OCI-LY3 (cell line): ENCODE results near the gene ARHGAP1.

Source experiments
- EZH2phosphoT487 ChIP-seq: fragments of 200-600 bp; shearing (Covaris generic); IDR thresholded peaks from 2 replicates; pipeline ENCODE4 v1.6.1; 2018; ENCODE audit warnings: antibody characterized with exemption, mixed run types, low read depth
- TF ChIP-seq, protein P1 (sequence below): fragments of 200-600, 300-600 bp; sonication (generic); IDR thresholded peaks from 2 replicates; pipeline ENCODE4 v1.5.1; 2014; ENCODE audit warnings: antibody characterized with exemption, low read length, low read depth

DNA sequence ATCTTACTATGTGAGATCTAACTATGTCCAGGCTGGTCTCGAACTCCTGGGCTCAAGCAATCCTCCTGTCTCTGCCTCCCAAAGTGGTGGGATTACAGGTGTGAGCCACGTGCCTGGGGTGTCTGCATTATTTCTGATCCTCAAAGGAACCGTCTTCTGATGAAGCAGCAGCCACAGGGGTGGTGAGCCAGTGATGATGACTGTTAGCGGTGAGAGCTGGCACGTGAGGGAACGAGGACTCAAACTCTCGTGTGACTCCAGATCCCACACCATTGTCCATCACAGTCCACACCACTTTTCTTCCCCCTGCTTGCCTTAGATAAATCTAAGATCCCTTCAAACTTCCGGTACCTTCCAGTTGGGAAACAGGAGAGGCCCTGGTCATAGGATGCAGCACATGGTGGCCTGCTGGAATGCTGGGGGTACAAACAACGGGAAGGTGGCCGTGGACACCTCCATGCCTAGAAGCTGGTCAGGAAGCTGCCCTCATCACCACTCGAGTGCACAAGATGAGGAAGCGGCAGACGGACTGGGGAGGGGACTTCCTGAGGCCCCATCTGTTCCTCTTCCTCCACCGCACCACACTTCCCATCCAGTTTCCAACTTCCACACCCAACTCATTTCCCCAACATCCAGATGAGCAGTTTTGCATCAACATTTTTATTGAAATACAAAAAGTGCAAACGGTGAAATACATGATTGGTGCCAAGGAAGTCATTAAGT lies 23.8 kb downstream of the ARHGAP1 start:
- TF ChIP-seq, protein P1, sequence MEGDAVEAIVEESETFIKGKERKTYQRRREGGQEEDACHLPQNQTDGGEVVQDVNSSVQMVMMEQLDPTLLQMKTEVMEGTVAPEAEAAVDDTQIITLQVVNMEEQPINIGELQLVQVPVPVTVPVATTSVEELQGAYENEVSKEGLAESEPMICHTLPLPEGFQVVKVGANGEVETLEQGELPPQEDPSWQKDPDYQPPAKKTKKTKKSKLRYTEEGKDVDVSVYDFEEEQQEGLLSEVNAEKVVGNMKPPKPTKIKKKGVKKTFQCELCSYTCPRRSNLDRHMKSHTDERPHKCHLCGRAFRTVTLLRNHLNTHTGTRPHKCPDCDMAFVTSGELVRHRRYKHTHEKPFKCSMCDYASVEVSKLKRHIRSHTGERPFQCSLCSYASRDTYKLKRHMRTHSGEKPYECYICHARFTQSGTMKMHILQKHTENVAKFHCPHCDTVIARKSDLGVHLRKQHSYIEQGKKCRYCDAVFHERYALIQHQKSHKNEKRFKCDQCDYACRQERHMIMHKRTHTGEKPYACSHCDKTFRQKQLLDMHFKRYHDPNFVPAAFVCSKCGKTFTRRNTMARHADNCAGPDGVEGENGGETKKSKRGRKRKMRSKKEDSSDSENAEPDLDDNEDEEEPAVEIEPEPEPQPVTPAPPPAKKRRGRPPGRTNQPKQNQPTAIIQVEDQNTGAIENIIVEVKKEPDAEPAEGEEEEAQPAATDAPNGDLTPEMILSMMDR = no peak
- TF ChIP-seq EZH2phosphoT487 = no peak
